CD4-positive, alpha-beta T cell treated with Interleukin-17A for 1 hour (primary cell): Measurements from ENCODE around the gene TACO1.

ENCODE experiments used
- DNase-seq: peaks from one replicate; pipeline ENCODE4 v3.0.0-alpha.2; 2020

Gene TACO1

GRCh38 chr17:63600569-63601438, at the start of gene TACO1:
TSS of gene TACO1 (plus strand) at chr17:63600895. CDS start at chr17:63601084, 189 bp downstream.
- peak; percentile 79 for DNase-seq

GRCh38 chr17:63552211-63552610, 48.5 kb upstream of the TACO1 start:
- DNase-seq, result no peak

- no peak for DNase-seq
Measured at GRCh38 chr17:63555500-63556156, 45.1 kb upstream of the TACO1 start.

GRCh38 chr17:63557416-63557815, 43.3 kb upstream of the TACO1 start:
- DNase-seq, result no peak

GRCh38 chr17:63558441-63558840, 42.3 kb upstream of the TACO1 start:
- DNase-seq, result no peak

GRCh38 chr17:63561819-63562218, 38.9 kb upstream of the TACO1 start:
- no peak for DNase-seq

- no peak for DNase-seq
Measured at GRCh38 chr17:63563339-63563738, 37.4 kb upstream of the TACO1 start.

GRCh38 chr17:63564562-63564961, 36.1 kb upstream of the TACO1 start:
- DNase-seq, result no peak

GRCh38 chr17:63567229-63567628, 33.5 kb upstream of the TACO1 start:
- DNase-seq, result no peak

- no peak for DNase-seq
Measured at GRCh38 chr17:63568563-63568962, 32.1 kb upstream of the TACO1 start.

- DNase-seq, result no peak
Measured at GRCh38 chr17:63571632-63572310, 28.9 kb upstream of the TACO1 start.

GRCh38 chr17:63573634-63574033, 27.1 kb upstream of the TACO1 start:
- DNase-seq, result no peak

GRCh38 chr17:63578027-63578768, 22.5 kb upstream of the TACO1 start:
- DNase-seq, result no peak

GRCh38 chr17:63578769-63579111, 22.0 kb upstream of the TACO1 start:
- no peak for DNase-seq

GRCh38 chr17:63579633-63580032, 21.1 kb upstream of the TACO1 start:
- no peak for DNase-seq

- no peak for DNase-seq
Measured at GRCh38 chr17:63587770-63588169, 12.9 kb upstream of the TACO1 start.

- no peak for DNase-seq
Measured at GRCh38 chr17:63588797-63589196, 11.9 kb upstream of the TACO1 start.

- DNase-seq, result no peak
Measured at GRCh38 chr17:63589646-63590045, 11.0 kb upstream of the TACO1 start.

GRCh38 chr17:63592797-63593196, 7.9 kb upstream of the TACO1 start:
- DNase-seq, result no peak

- no peak for DNase-seq
Measured at GRCh38 chr17:63595132-63595531, 5.6 kb upstream of the TACO1 start.

- peak; percentile 41 for DNase-seq
Measured at GRCh38 chr17:63596856-63597586, 3.7 kb upstream of the TACO1 start.

GRCh38 chr17:63598281-63598680, 2.4 kb upstream of the TACO1 start:
- peak; percentile 52 for DNase-seq
